NOMO-1 treated with DMSO at 0.1 percent for 48 hours (cell line): Measurements from ENCODE around the gene MED12L.
"Not testable (repeated sequence)": the region's sequence is repeated elsewhere in the genome, so short reads cannot be mapped to it uniquely, and the experiment has no call there.

Source experiments
- DNase-seq: peaks from one replicate; lab custom pipeline; 2025; ENCODE audit not compliant: unreplicated experiment; lab: John Stamatoyannopoulos, UW

MED12L gene

GRCh38 chr3:151085227-151085888 lies at the start of gene MED12L:
MED12L (plus strand) TSS chr3:151085664; CDS start chr3:151086927, 1,263 bp downstream.
- peak; percentile 48 for DNase-seq

GRCh38 chr3:151037746-151038477 lies 47.6 kb upstream of the MED12L start:
- DNase-seq, result no peak

- no peak for DNase-seq
These were observed 40.8 kb upstream of the MED12L start for GRCh38 chr3:151044706-151045105.

GRCh38 chr3:151047636-151048035 lies 37.8 kb upstream of the MED12L start:
- no peak for DNase-seq

GRCh38 chr3:151051533-151051932 lies 33.9 kb upstream of the MED12L start:
- DNase-seq, result no peak

- no peak for DNase-seq
These were observed 33.1 kb upstream of the MED12L start for GRCh38 chr3:151052346-151052745.

- no peak for DNase-seq
These were observed 32.7 kb upstream of the MED12L start for GRCh38 chr3:151052756-151053155.

- no peak for DNase-seq
These were observed 26.7 kb upstream of the MED12L start for GRCh38 chr3:151058740-151059139.

GRCh38 chr3:151062611-151063010 lies 22.9 kb upstream of the MED12L start:
- DNase-seq, result no peak

- no peak for DNase-seq
These were observed 18.3 kb upstream of the MED12L start for GRCh38 chr3:151067158-151067557.

GRCh38 chr3:151072842-151073241 lies 12.6 kb upstream of the MED12L start:
- not testable (repeated sequence) for DNase-seq

- DNase-seq, result no peak
These were observed 11.2 kb upstream of the MED12L start for GRCh38 chr3:151074256-151074655.

- DNase-seq, result no peak
These were observed 9.4 kb upstream of the MED12L start for GRCh38 chr3:151075869-151076562.

- no peak for DNase-seq
These were observed 8.8 kb upstream of the MED12L start for GRCh38 chr3:151076626-151077025.

GRCh38 chr3:151081082-151081481 lies 4.4 kb upstream of the MED12L start:
- DNase-seq, result not testable (repeated sequence)

GRCh38 chr3:151082880-151083838 lies 2.3 kb upstream of the MED12L start:
- DNase-seq, result no peak

- no peak for DNase-seq
These were observed 604 bp upstream of the MED12L start for GRCh38 chr3:151084893-151085226.

- no peak for DNase-seq
These were observed 522 bp downstream of the MED12L start for GRCh38 chr3:151085889-151086483.

- peak; percentile 92 for DNase-seq
These were observed 1.3 kb downstream of the MED12L start for GRCh38 chr3:151086484-151087456.
